ENCODE results near the gene PPP1R3G. TPM values are rescaled to one million over a fixed set of nuclear protein-coding genes. Genes with fewer than 3 reads are reported as not detected.

PPP1R3G gene
- total and polyA plus RNA-seq, 12 donors = 3.8 to 12.2 (median 8.0) TPM

GRCh38 chr6:5081182-5081581, 4.0 kb upstream of the PPP1R3G start:
- Histone ChIP-seq H3K36me3 (no peaks in the 10 kb centered on the region), H3K4me3 (no peak overlapping the region), H3K9me3 (no peaks in the 10 kb centered on the region), H3K4me1 (peaks cover 2 to 24% (median 6%) of the 10 kb centered on the region in 9 donors), H3K27ac (no peak overlapping the region), H3K27me3 (peaks cover 0 to 18% (median 0%) of the 10 kb centered on the region in 7 donors)
- intact Hi-C loops (cut with DNase I) = loop anchor here in 2 of 10 donors (2.0 to 5.0 kb wide), 2 partner anchors 28 to 36 kb away; no protein-coding TSS in a partner anchor
- ATAC-seq = no peak
- no peak for TF ChIP-seq CTCF (IDR thresholded peaks at IDR 0.05)
- DNase-seq = no peak
- WGBS, 2 donors = 93 to 96% methylated on average over 3 of the region's 3 CpGs

- ATAC-seq = no peak
- TF ChIP-seq CTCF (IDR thresholded peaks at IDR 0.05) = no peak
- no peak for DNase-seq
- Histone ChIP-seq H3K4me1 (peaks cover 7 to 32% (median 14%) of the 10 kb centered on the region in 9 donors), H3K36me3 (no peaks in the 10 kb centered on the region), H3K9me3 (no peaks in the 10 kb centered on the region), H3K27me3 (peaks cover 0 to 26% (median 0%) of the 10 kb centered on the region in 7 donors), H3K27ac (no peak overlapping the region), H3K4me3 (no peak overlapping the region)
- WGBS, 2 donors = 81 to 85% methylated on average over 4 of the region's 4 CpGs
- intact Hi-C loops (cut with DNase I) = loop anchor here in 2 of 10 donors (2.0 to 5.0 kb wide), 2 partner anchors 27 to 35 kb away; no protein-coding TSS in a partner anchor
Measured at GRCh38 chr6:5081955-5082354, 3.2 kb upstream of the PPP1R3G start.

- ATAC-seq (no peak), DNase-seq (no peak)
- intact Hi-C loops (cut with DNase I) = loop anchor here in 1 of 10 donors (5.0 kb wide), 1 partner anchor 35 kb away; no protein-coding TSS in a partner anchor
- H3K36me3 ChIP-seq = no peaks in the 10 kb centered on the region
- peaks cover 7 to 32% (median 19%) of the 10 kb centered on the region in 9 donors for H3K4me1 ChIP-seq
- no peak overlapping the region for H3K27ac ChIP-seq
- TF ChIP-seq CTCF (IDR thresholded peaks at IDR 0.05) = no peak
- H3K27me3 ChIP-seq = peaks cover 0 to 30% (median 0%) of the 10 kb centered on the region in 7 donors
- H3K4me3 ChIP-seq = no peak overlapping the region
- no peaks in the 10 kb centered on the region for H3K9me3 ChIP-seq
- 84 to 89% methylated on average over 12 of the region's 12 CpGs for WGBS, 2 donors
Measured at GRCh38 chr6:5082487-5083306, 2.4 kb upstream of the PPP1R3G start.

GRCh38 chr6:5083307-5083583, 1.9 kb upstream of the PPP1R3G start:
- 48 to 49% methylated on average over 4 of the region's 4 CpGs for WGBS, 2 donors
- TF ChIP-seq CTCF (IDR thresholded peaks at IDR 0.05) = no peak
- no peak for DNase-seq
- Histone ChIP-seq H3K9me3 (no peaks in the 10 kb centered on the region), H3K4me1 (peaks cover 7 to 32% (median 19%) of the 10 kb centered on the region in 9 donors), H3K27ac (peak overlapping the region in 1 of 10 donors; percentile 94), H3K4me3 (no peak overlapping the region), H3K27me3 (peaks cover 0 to 30% (median 0%) of the 10 kb centered on the region in 7 donors), H3K36me3 (no peaks in the 10 kb centered on the region)
- ATAC-seq = no peak
- intact Hi-C loops (cut with DNase I) = loop anchor here in 1 of 10 donors (5.0 kb wide), 1 partner anchor 34 kb away; no protein-coding TSS in a partner anchor

Measured in heart right ventricle (tissue), 16 donors.